AG09319 (cell line): ENCODE measurements around the gene EXOG.

ENCODE experiments used
- DNase-seq: peaks from one replicate; pipeline ENCODE4 v3.0.0-alpha.2; 2010; ENCODE audit warnings: low read depth; ENCODE audit errors: extremely low read depth
- CTCF ChIP-seq: IDR thresholded peaks from 2 replicates; pipeline ENCODE4 v1.5.1; 2011; ENCODE audit warnings: low read depth, mild to moderate bottlenecking, inconsistent platforms, low read length, moderate library complexity

EXOG gene

GRCh38 chr3:38575279-38575843, 79.2 kb downstream of the EXOG start:
- no peak for DNase-seq
- no peak for TF ChIP-seq CTCF
